Mammary epithelial cell (primary cell): ENCODE results near the gene ECSIT.

Experiments used
- EZH2 ChIP-seq: IDR thresholded peaks from 2 replicates; pipeline ENCODE4 v1.6.1; 2012; ENCODE audit warnings: low read length, inconsistent platforms, borderline replicate concordance
- TF ChIP-seq, protein P1 (sequence below), 2 donors: IDR thresholded peaks in 1 of 2; conservative IDR thresholded peaks in 1 of 2; 2 replicates each; pipeline ENCODE4 v1.5.1; 2011 to 2012; ENCODE audit warnings: inconsistent platforms in 2 of 2, low read length in 2 of 2, mild to moderate bottlenecking in 2 of 2, control low read depth in 1 of 2, low read depth in 1 of 2; ENCODE audit not compliant: insufficient read depth in 1 of 2; ENCODE audit errors: extremely low read depth in 1 of 2

DNA sequence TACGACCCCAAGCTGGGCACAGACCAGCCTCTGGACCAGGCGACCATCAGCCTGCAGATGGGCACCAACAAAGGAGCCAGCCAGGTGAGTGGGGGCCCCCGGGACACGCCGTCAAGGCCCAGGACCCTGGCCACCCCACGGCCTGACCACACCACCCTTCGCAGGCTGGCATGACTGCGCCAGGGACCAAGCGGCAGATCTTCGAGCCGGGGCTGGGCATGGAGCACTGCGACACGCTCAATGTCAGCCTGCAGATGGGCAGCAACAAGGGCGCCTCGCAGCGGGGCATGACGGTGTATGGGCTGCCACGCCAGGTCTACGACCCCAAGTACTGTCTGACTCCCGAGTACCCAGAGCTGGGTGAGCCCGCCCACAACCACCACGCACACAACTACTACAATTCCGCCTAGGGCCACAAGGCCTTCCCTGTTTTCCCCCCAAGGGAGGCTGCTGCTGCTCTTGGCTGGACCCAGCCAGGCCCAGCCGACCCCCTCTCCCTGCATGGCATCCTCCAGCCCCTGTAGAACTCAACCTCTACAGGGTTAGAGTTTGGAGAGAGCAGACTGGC is 20.5 kb upstream of the ECSIT start:
- TF ChIP-seq EZH2, result no peak
- TF ChIP-seq, protein P1, sequence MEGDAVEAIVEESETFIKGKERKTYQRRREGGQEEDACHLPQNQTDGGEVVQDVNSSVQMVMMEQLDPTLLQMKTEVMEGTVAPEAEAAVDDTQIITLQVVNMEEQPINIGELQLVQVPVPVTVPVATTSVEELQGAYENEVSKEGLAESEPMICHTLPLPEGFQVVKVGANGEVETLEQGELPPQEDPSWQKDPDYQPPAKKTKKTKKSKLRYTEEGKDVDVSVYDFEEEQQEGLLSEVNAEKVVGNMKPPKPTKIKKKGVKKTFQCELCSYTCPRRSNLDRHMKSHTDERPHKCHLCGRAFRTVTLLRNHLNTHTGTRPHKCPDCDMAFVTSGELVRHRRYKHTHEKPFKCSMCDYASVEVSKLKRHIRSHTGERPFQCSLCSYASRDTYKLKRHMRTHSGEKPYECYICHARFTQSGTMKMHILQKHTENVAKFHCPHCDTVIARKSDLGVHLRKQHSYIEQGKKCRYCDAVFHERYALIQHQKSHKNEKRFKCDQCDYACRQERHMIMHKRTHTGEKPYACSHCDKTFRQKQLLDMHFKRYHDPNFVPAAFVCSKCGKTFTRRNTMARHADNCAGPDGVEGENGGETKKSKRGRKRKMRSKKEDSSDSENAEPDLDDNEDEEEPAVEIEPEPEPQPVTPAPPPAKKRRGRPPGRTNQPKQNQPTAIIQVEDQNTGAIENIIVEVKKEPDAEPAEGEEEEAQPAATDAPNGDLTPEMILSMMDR (conservative IDR thresholded peaks at IDR 0.05 in 1 of 2, IDR thresholded peaks at IDR 0.05 in 1 of 2; ENCODE audit: extremely low read depth in 1 of 2, insufficient read depth in 1 of 2, low read depth in 1 of 2, low read length in 2 of 2), result no peak
